Measurements from ENCODE around the gene TNFAIP8L1. TPM values are rescaled to one million over a fixed set of nuclear protein-coding genes. Genes with fewer than 3 reads are reported as not detected.

The TNFAIP8L1 gene
- total and polyA plus RNA-seq, 4 donors, result 12.1 to 22.0 (median 15.7) TPM

- ATAC-seq (ENCODE audit: insufficient read depth, low FRiP score) (no peak), DNase-seq (peak in 1 of 3 donors; percentile 7)
- H3K4me3 ChIP-seq, result no peak overlapping the region
- H3K9ac ChIP-seq (ENCODE audit: insufficient read depth in 1 of 2, low read length in 2 of 2), result no peak overlapping the region
- no peaks in the 10 kb centered on the region for H3K27me3 ChIP-seq (ENCODE audit: control insufficient read depth in 3 of 3, insufficient read depth in 3 of 3, low read length in 2 of 3)
- TF ChIP-seq CTCF (IDR thresholded peaks at IDR 0.05; ENCODE audit: control extremely low read depth, extremely low read depth), result no peak
- peaks cover 0 to 2% (median 0%) of the 10 kb centered on the region in 5 donors for H3K4me1 ChIP-seq (ENCODE audit: control insufficient read depth in 5 of 5, insufficient read depth in 5 of 5, low read length in 5 of 5)
- H3K9me3 ChIP-seq (ENCODE audit: control insufficient read depth in 4 of 4, insufficient read depth in 3 of 4, low read length in 3 of 4), result no peaks in the 10 kb centered on the region
- WGBS, 2 donors, result 93 to 96% methylated on average over 22 of the region's 22 CpGs
- H3K36me3 ChIP-seq (ENCODE audit: control insufficient read depth in 4 of 4, insufficient read depth in 4 of 4, low read length in 4 of 4), result peaks cover 29 to 78% (median 36%) of the 10 kb centered on the region in 4 donors
- H3K27ac ChIP-seq (ENCODE audit: low read depth in 1 of 2, low read length in 1 of 2), result peak overlapping the region in 1 of 2 donors; percentile 4
Measured at GRCh38 chr19:4694211-4694987, 55.1 kb downstream of the TNFAIP8L1 start.

- TF ChIP-seq CTCF (IDR thresholded peaks at IDR 0.05; ENCODE audit: control extremely low read depth, extremely low read depth), result no peak
- Histone ChIP-seq H3K27me3 (ENCODE audit: control insufficient read depth in 3 of 3, insufficient read depth in 3 of 3, low read length in 2 of 3) (no peaks in the 10 kb centered on the region), H3K36me3 (ENCODE audit: control insufficient read depth in 4 of 4, insufficient read depth in 4 of 4, low read length in 4 of 4) (peaks cover 27 to 78% (median 34%) of the 10 kb centered on the region in 4 donors), H3K27ac (ENCODE audit: low read depth in 1 of 2, low read length in 1 of 2) (peak overlapping the region in 1 of 2 donors; percentile 4), H3K9ac (ENCODE audit: insufficient read depth in 1 of 2, low read length in 2 of 2) (no peak overlapping the region), H3K9me3 (ENCODE audit: control insufficient read depth in 4 of 4, insufficient read depth in 3 of 4, low read length in 3 of 4) (no peaks in the 10 kb centered on the region), H3K4me1 (ENCODE audit: control insufficient read depth in 5 of 5, insufficient read depth in 5 of 5, low read length in 5 of 5) (peaks cover 0 to 2% (median 0%) of the 10 kb centered on the region in 5 donors), H3K4me3 (no peak overlapping the region)
- DNase-seq, result no peak
- WGBS, 2 donors, result 83 to 90% methylated on average over 16 to 19 of the region's 19 CpGs
- ATAC-seq (ENCODE audit: insufficient read depth, low FRiP score), result no peak
Measured at GRCh38 chr19:4695224-4695731, 56.0 kb downstream of the TNFAIP8L1 start.

GRCh38 chr19:4697304-4697703, 58.0 kb downstream of the TNFAIP8L1 start:
- Histone ChIP-seq H3K27me3 (ENCODE audit: control insufficient read depth in 3 of 3, insufficient read depth in 3 of 3, low read length in 2 of 3) (no peaks in the 10 kb centered on the region), H3K9ac (ENCODE audit: insufficient read depth in 1 of 2, low read length in 2 of 2) (no peak overlapping the region), H3K9me3 (ENCODE audit: control insufficient read depth in 4 of 4, insufficient read depth in 3 of 4, low read length in 3 of 4) (no peaks in the 10 kb centered on the region), H3K4me3 (no peak overlapping the region), H3K27ac (ENCODE audit: low read depth in 1 of 2, low read length in 1 of 2) (no peak overlapping the region), H3K4me1 (ENCODE audit: control insufficient read depth in 5 of 5, insufficient read depth in 5 of 5, low read length in 5 of 5) (peaks cover 0 to 1% (median 0%) of the 10 kb centered on the region in 5 donors), H3K36me3 (ENCODE audit: control insufficient read depth in 4 of 4, insufficient read depth in 4 of 4, low read length in 4 of 4) (peaks cover 30 to 85% (median 35%) of the 10 kb centered on the region in 4 donors)
- no peak for TF ChIP-seq CTCF (IDR thresholded peaks at IDR 0.05; ENCODE audit: control extremely low read depth, extremely low read depth)
- no peak for DNase-seq
- 93 to 95% methylated on average over 14 of the region's 14 CpGs for WGBS, 2 donors
- no peak for ATAC-seq (ENCODE audit: insufficient read depth, low FRiP score)
